K562 (cell line): Measurements from ENCODE around the gene FILIP1.

ENCODE experiments used
- ETV1 ChIP-seq: fragments of 450-650 bp; conservative IDR thresholded peaks from 2 replicates; pipeline ENCODE4 v1.6.1; 2016; ENCODE audit warnings: missing genetic modification characterization, control low read depth, low read depth, missing compliant biosample characterization
- IRF2 ChIP-seq: sonication (generic); formaldehyde crosslinking; IDR thresholded peaks from 2 replicates; pipeline ENCODE4 v1.8.1; 2022; ENCODE audit warnings: mild to moderate bottlenecking, missing genetic modification reagents
- JUNB ChIP-seq: fragments of 450-650 bp; formaldehyde crosslinking; conservative IDR thresholded peaks from 2 replicates; pipeline ENCODE4 v1.4.0; 2020; ENCODE audit warnings: mild to moderate bottlenecking
- JUND ChIP-seq, 2 experiments: IDR thresholded peaks; 2 replicates in 1 of 2; 3 replicates in 1 of 2; pipeline ENCODE4 v1.6.1; 2011; ENCODE audit warnings: borderline replicate concordance in 2 of 2, low read depth in 2 of 2, low read length in 2 of 2, improper control_type of control experiment in 1 of 2, missing biosample characterization in 1 of 2, missing genetic modification characterization in 1 of 2, missing genetic modification reagents in 1 of 2
- RFX5 ChIP-seq: IDR thresholded peaks from 2 replicates; pipeline ENCODE4 v1.6.1; 2011; ENCODE audit warnings: low read depth, mild to moderate bottlenecking, improper control_type of control experiment, low read length
- SETDB1 ChIP-seq: IDR thresholded peaks from one replicate; pipeline ENCODE4 v1.6.1; 2012; ENCODE audit warnings: low read length, control low read depth, inconsistent platforms
- ZNF274 ChIP-seq: IDR thresholded peaks from 2 replicates; pipeline ENCODE4 v1.6.1; 2011; ENCODE audit warnings: low read depth, mild to moderate bottlenecking, low read length, moderate library complexity, borderline replicate concordance
- TF ChIP-seq, protein P1 (sequence below): fragments of 250-450 bp; sonication (Bioruptor Pico); IDR thresholded peaks from 2 replicates; pipeline ENCODE4 v1.4.0; 2020

DNA sequence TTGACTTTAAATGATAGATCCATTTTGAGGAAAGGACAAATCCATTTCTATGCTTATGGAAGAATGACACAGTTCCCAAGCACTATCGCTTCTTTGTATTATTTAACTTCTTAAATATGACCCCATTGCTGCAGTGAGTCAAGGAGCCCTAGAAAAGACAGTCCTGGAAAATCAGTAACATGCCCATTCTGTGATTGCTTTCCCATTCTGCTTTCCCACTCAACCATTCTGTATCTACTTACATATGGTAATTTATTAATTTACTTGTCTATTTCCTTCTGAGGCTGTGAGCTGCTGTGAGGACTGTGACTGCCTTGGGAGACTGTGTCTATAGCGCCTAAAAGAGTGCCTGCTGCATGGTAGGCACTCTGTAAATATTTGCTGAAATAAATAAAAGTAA, 123.6 kb downstream of the FILIP1 start:
- TF ChIP-seq SETDB1 (no peak), IRF2 (CRISPR knock-in tag) (no peak), ZNF274 (no peak), JUNB (CRISPR knock-in tag) (no peak), ETV1 (no peak), RFX5 (no peak), JUND (IDR thresholded peaks at IDR 0.05; ENCODE audit: borderline replicate concordance, low read depth, low read length) (no peak), JUND (tag; IDR thresholded peaks at IDR 0.05; ENCODE audit: borderline replicate concordance, low read depth, low read length) (no peak)
- TF ChIP-seq, protein P1, sequence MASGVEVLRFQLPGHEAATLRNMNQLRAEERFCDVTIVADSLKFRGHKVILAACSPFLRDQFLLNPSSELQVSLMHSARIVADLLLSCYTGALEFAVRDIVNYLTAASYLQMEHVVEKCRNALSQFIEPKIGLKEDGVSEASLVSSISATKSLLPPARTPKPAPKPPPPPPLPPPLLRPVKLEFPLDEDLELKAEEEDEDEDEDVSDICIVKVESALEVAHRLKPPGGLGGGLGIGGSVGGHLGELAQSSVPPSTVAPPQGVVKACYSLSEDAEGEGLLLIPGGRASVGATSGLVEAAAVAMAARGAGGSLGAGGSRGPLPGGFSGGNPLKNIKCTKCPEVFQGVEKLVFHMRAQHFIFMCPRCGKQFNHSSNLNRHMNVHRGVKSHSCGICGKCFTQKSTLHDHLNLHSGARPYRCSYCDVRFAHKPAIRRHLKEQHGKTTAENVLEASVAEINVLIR (CRISPR knock-in tag), result no peak
